HuH-7.5 (cell line): ENCODE results near the gene LSM10.

Source experiments
- DNase-seq: peaks from one replicate; pipeline ENCODE4 v3.0.0; 2011; ENCODE audit warnings: low spot score

LSM10 gene

GRCh38 chr1:36397378-36398230 is at the start of gene LSM10:
Gene LSM10 (minus strand): TSS chr1:36397908. CDS start chr1:36394129, 3,779 bp downstream.
- peak; percentile 84 for DNase-seq

GRCh38 chr1:36447450-36447849 is 49.7 kb upstream of the LSM10 start:
- no peak for DNase-seq

- no peak for DNase-seq
Measured at GRCh38 chr1:36446746-36447145, 49.0 kb upstream of the LSM10 start.

- peak; percentile 39 for DNase-seq
Measured at GRCh38 chr1:36446271-36446670, 48.6 kb upstream of the LSM10 start.

DNA sequence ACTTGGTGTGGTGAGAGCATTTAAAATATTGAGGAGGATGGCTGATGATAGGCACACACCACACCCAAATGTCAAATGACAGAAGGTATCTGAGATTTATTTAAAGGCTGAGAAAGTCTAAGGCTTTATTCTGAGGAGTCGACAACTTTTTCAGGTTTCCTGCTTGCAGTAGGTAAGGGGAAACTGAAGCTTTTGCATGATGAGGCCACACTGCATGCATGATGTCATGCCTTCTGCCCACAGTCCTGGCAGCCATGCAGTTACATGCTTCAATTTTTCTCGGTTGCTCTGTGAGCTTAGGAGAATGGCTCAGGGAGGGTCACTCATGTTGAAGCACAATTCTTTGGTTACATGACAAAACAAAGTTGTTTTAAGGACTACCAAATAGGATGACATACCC is 45.6 kb upstream of the LSM10 start:
- no peak for DNase-seq

- DNase-seq, result no peak
Measured at GRCh38 chr1:36442337-36442736, 44.6 kb upstream of the LSM10 start.

- no peak for DNase-seq
Measured at GRCh38 chr1:36440646-36441045, 42.9 kb upstream of the LSM10 start.

DNA sequence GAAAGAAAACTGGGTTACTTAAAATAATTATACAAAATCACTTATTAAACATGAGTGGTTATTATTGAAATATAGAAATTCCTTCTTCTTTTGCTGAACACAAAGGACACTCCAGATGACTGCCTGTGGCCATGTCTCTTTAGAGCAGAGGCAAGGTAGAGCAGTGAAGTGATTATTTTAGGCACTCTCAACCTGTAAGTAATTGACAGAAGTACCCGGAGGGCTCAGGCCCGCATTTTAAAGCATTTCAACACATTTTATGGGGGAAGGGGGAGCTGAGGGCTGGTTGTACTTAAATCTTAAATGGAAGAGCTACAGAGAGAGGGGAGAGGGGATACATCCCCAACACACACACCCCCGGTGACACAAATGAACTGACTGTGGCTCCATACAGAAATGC is 42.3 kb upstream of the LSM10 start:
- no peak for DNase-seq

- no peak for DNase-seq
Measured at GRCh38 chr1:36438715-36439114, 41.0 kb upstream of the LSM10 start.

- no peak for DNase-seq
Measured at GRCh38 chr1:36436821-36437220, 39.1 kb upstream of the LSM10 start.

- no peak for DNase-seq
Measured at GRCh38 chr1:36433102-36433501, 35.4 kb upstream of the LSM10 start.

DNA sequence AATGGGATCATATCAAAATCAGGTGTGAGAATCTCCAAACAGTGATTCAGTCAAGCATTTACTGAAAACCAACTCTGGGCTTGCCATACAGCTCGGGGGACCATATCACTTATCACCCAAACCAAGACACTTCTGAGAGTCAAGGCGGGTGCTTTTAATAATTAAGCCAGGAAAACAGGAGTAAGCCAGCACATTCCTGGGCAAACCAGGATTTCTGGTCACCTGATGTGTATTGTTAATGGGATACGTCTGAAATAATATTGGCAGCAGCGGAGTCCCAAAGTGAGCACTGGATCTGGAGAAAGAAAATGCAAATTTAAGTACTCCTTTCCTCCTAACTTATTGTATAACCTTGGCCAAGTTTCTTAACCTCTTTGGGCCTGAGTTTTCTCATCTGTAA is 34.9 kb upstream of the LSM10 start:
- DNase-seq, result no peak

- DNase-seq, result no peak
Measured at GRCh38 chr1:36425791-36426190, 28.1 kb upstream of the LSM10 start.

DNA sequence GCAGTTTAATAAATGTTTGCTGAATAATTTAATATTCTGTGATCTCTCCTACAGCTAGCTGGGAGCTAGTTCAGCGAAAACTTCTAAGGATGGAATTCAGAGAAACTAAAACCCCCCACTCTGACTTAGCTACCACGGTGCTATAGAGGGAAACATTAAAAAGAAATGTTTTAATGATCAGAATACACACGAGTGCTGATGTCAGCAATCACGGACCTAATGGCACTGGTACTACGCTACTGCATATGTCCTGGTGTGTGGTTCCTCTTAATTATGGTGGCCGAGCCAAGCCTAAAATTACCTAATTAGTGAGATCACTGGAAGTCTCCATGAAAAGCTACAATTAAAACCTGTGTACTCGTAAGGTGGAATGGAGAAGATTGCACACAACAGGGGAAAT is 23.9 kb upstream of the LSM10 start:
- DNase-seq, result no peak

DNA sequence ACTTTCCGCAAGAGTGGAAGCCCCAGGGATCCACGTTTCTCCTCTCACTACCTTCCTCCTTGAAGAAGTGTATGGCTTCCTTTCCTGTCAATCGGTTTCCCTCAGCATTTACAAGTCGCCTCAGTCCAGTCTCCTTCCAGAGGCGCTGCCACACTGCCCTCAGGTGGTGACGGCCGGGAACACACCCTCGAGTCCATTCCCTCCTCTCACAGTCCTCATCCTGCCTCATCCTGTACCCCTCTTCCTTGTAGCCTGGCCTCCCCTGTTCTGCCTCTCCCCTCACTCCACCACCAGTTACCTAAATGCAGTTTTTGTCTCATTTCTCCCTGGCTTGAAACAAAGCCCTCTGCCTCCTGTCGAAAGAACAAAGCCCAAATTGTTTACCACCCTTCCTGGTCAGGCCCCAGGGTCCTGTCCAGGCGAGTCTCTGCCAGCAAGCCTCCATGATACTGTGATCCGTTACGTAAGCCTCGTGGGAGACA is 23.2 kb upstream of the LSM10 start:
- peak; percentile 38 for DNase-seq

DNA sequence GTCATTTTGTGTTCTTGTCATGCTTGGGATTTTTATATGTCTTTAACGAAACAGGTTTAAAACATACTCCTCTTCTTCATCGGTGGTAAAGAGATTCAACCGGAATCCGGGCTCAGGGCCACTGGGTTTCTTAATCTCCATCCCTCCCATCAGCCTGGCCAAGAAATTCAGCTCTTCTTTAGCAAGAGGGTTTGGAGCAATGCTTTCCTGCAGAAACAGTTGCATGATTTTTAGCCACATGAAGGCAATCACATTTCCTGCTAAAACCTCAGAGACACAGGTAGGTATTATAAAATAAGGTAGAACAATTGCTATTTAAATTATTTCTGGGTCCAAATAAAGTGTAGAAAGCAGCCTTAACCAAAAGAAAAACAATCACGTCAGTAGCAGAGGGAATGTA is 22.7 kb upstream of the LSM10 start:
- DNase-seq, result no peak

DNA sequence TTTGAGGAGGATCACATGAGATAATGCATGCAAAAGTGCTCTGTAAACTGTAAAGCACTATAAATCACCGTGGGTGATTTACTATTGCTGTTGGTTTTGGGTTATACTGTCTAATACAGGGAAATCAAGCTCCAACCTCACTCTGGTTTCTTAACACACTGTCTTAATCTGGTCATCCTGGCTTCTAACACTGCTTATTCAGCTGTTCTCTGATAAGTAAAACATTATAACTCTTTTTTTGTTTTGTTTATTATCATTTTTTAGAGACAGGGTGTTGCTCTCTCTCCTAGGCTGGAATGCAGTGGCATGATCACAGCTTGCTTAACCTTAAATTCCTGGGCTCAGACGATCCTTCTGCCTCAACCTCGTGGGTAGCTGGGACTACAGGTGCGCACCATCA is 21.9 kb upstream of the LSM10 start:
- no peak for DNase-seq

- DNase-seq, result no peak
Measured at GRCh38 chr1:36419140-36419539, 21.4 kb upstream of the LSM10 start.

- DNase-seq, result no peak
Measured at GRCh38 chr1:36417931-36418330, 20.2 kb upstream of the LSM10 start.

- DNase-seq, result no peak
Measured at GRCh38 chr1:36415661-36416326, 18.1 kb upstream of the LSM10 start.

DNA sequence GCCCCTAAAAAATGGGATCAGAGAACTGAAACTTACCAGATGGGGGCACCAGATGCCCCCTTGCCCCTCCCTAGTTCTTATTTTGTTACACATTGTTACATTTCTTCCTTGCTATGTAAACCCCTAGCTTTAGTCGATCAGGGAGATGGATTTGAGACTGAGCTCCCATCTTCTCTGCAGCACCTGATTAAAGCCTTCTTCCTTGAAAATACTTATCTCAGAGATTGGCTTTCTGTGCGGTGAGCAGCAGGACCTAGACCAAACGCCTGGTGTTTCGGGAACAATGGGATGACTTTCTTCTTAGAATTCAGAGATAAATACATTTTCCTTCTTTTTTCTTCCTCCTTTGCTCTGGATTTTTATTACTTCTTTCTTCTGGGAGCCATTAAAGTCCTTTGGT is 16.7 kb upstream of the LSM10 start:
- DNase-seq, result no peak

DNA sequence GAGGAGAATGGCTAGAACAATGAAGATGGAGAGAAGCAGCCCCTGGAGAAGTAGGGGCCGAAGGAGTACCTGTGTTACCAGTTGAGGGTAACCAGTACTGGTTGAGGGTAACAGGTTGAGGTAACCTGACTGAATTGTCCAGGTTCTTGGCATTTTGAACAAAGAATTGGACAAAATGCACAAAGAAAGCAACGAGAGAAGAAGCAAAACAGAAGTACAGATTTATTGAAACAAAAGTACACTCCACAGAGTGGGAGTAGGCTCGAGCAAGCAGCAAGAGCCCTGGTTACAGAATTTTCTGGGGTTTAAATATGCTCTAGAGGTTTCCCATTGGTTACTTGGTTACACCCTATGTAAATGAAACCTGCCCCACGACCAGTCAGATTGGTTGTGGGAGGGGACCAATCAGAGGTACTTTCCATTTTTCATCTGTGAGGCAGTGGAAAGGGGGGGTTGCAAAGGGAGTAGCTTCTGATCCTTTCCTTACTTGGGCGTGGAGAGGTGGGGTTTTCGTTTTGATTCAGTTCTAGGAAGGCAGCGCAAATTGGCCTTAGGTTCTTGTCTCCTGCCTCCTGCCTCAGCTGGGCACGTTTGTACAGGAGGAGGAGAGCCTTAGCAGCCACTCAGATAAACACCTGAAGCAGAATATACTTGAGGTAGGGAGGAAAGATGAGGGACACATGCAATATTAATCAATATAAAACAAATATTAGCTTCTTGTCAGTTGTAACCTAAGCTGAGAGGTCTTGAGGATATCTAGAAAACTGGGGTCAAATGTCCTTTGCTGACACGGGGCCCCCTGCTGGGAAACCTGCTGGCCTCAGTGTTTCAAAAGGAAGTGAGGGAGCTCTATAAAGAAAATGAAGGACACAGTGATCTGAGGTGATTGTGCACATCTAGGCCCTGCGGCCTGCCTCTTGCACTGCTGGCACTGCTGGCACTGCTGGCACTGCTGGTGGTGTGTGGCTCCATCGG is 14.3 kb upstream of the LSM10 start:
- DNase-seq, result no peak
